Measurements from ENCODE around the gene LCP1.
A peak's percentile ranks its signal among the peaks of the same experiment; 100 is the strongest.
"Not testable (repeated sequence)": the region's sequence is repeated elsewhere in the genome, so short reads cannot be mapped to it uniquely, and the experiment has no call there.

Gene LCP1

DNA sequence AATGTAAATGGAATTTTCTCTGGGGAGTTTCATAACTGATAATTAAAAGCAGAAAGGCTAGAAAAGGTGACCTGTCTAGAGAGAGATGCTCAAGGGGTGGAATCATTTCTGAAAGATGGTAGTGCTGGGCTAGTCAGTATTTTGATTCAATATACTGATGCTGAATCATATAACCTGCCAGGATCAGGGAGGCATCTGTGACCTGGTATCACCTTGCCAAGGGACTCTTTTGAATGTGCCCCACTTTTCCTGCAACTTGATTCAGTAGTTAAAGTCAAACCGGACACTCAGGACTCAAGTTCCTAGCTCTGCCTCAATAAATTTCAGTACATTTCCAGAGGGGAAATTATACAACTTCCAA lies 15.8 kb downstream of the LCP1 start:
- peak in 1 of 2 experiments; percentile 7 for DNase-seq (ENCODE audit: low read depth in 1 of 2, low spot score in 1 of 2)
- no peak overlapping the region for H3K4me3 ChIP-seq (replicated peaks; ENCODE audit: insufficient read depth, low read length)
- H3K27ac ChIP-seq (replicated peaks): no peak overlapping the region
- no peak for TF ChIP-seq REST (IDR thresholded peaks at IDR 0.05; ENCODE audit: insufficient replicate concordance, low read depth)
- TF ChIP-seq GABPA (IDR thresholded peaks at IDR 0.05; ENCODE audit: low read depth): no peak
- no peak for TF ChIP-seq POLR2AphosphoS5 (IDR thresholded peaks at IDR 0.05; ENCODE audit: low read depth)
- TF ChIP-seq SPI1 (IDR thresholded peaks at IDR 0.05; ENCODE audit: borderline replicate concordance, low read depth): no peak
- TF ChIP-seq, protein P1, sequence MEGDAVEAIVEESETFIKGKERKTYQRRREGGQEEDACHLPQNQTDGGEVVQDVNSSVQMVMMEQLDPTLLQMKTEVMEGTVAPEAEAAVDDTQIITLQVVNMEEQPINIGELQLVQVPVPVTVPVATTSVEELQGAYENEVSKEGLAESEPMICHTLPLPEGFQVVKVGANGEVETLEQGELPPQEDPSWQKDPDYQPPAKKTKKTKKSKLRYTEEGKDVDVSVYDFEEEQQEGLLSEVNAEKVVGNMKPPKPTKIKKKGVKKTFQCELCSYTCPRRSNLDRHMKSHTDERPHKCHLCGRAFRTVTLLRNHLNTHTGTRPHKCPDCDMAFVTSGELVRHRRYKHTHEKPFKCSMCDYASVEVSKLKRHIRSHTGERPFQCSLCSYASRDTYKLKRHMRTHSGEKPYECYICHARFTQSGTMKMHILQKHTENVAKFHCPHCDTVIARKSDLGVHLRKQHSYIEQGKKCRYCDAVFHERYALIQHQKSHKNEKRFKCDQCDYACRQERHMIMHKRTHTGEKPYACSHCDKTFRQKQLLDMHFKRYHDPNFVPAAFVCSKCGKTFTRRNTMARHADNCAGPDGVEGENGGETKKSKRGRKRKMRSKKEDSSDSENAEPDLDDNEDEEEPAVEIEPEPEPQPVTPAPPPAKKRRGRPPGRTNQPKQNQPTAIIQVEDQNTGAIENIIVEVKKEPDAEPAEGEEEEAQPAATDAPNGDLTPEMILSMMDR (IDR thresholded peaks at IDR 0.05; ENCODE audit: insufficient read depth, low read length): no peak
- H3K27me3 ChIP-seq (ENCODE audit: insufficient read depth, poor library complexity, severe bottlenecking): no peaks in the 10 kb centered on the region

DNA sequence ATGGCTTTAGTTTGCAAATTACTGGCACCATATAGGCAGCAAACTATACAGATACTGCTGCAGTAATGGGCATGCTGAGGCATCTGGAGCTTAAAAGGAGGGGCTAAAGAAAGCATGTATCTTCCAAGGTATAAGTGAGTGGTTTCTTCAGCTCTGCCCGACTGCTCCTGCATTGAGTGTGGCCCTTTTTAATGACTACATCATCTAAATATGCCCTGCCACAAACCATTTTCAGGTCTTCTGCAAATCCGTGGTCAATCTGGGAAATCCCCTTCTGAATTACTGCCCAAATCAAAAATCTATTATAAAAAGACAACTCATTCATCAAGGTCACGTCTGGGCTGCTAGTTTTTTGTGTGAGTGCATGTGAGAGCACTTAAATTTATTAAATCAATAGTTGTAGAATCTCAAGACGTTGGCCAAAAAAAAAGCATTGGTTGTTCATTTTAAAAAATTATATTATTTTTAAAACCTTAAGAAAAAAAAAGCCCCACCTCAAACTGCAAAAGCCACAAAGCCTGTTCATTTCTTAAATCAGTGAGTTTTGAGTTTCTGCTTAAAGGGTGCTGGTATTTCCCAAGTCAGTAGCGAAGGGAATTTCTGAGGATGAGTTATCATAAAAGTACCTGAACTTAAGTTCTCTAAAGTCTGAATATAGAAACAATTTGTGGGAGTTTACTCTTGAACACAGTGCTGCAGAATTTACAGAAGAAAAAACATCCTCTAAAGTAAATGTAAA lies 16.3 kb downstream of the LCP1 start:
- Histone ChIP-seq H3K27me3 (ENCODE audit: insufficient read depth, poor library complexity, severe bottlenecking) (no peaks in the 10 kb centered on the region), H3K4me3 (replicated peaks; ENCODE audit: insufficient read depth, low read length) (no peak overlapping the region), H3K27ac (replicated peaks) (no peak overlapping the region)
- TF ChIP-seq SPI1 (IDR thresholded peaks at IDR 0.05; ENCODE audit: borderline replicate concordance, low read depth) (no peak), GABPA (IDR thresholded peaks at IDR 0.05; ENCODE audit: low read depth) (no peak), POLR2AphosphoS5 (IDR thresholded peaks at IDR 0.05; ENCODE audit: low read depth) (no peak), REST (IDR thresholded peaks at IDR 0.05; ENCODE audit: insufficient replicate concordance, low read depth) (no peak)
- TF ChIP-seq, protein P1 (IDR thresholded peaks at IDR 0.05; ENCODE audit: insufficient read depth, low read length): no peak
- DNase-seq (ENCODE audit: low read depth in 1 of 2, low spot score in 1 of 2): no peak

GRCh38 chr13:46164661-46165060 lies 17.3 kb downstream of the LCP1 start:
- no peak overlapping the region for H3K4me3 ChIP-seq (replicated peaks; ENCODE audit: insufficient read depth, low read length)
- DNase-seq (ENCODE audit: low read depth in 1 of 2, low spot score in 1 of 2): no peak
- no peak for TF ChIP-seq GABPA (IDR thresholded peaks at IDR 0.05; ENCODE audit: low read depth)
- TF ChIP-seq REST (IDR thresholded peaks at IDR 0.05; ENCODE audit: insufficient replicate concordance, low read depth): no peak
- TF ChIP-seq SPI1 (IDR thresholded peaks at IDR 0.05; ENCODE audit: borderline replicate concordance, low read depth): no peak
- TF ChIP-seq POLR2AphosphoS5 (IDR thresholded peaks at IDR 0.05; ENCODE audit: low read depth): no peak
- TF ChIP-seq, protein P1 (IDR thresholded peaks at IDR 0.05; ENCODE audit: insufficient read depth, low read length): no peak
- no peaks in the 10 kb centered on the region for H3K27me3 ChIP-seq (ENCODE audit: insufficient read depth, poor library complexity, severe bottlenecking)
- peak overlapping the region; percentile 4 for H3K27ac ChIP-seq (replicated peaks)

GRCh38 chr13:46162741-46163140 lies 19.2 kb downstream of the LCP1 start:
- H3K4me3 ChIP-seq (replicated peaks; ENCODE audit: insufficient read depth, low read length); DNase-seq (ENCODE audit: low read depth in 1 of 2, low spot score in 1 of 2); H3K27me3 ChIP-seq (ENCODE audit: insufficient read depth, poor library complexity, severe bottlenecking); H3K27ac ChIP-seq (replicated peaks): not testable (repeated sequence)

All from HL-60 (cell line).